Smooth muscle cell of the brain vasculature (primary cell): ENCODE data around the gene FSTL5.

ENCODE experiments used
- DNase-seq: peaks from one replicate; pipeline ENCODE4 v3.0.0-alpha.2; 2012; ENCODE audit warnings: low read depth, low spot score

FSTL5 gene

GRCh38 chr4:161583549-161583948, 580.3 kb downstream of the FSTL5 start:
- DNase-seq = no peak

GRCh38 chr4:161581262-161582230, 582.3 kb downstream of the FSTL5 start:
- DNase-seq = no peak

- DNase-seq = peak; percentile 20
These were observed 586.1 kb downstream of the FSTL5 start for GRCh38 chr4:161577579-161578301.

GRCh38 chr4:161573836-161574235, 590.0 kb downstream of the FSTL5 start:
- no peak for DNase-seq

- no peak for DNase-seq
These were observed 599.5 kb downstream of the FSTL5 start for GRCh38 chr4:161564230-161564834.

GRCh38 chr4:161555689-161556660, 607.8 kb downstream of the FSTL5 start:
- DNase-seq = peak; percentile 43

GRCh38 chr4:161554372-161554990, 609.3 kb downstream of the FSTL5 start:
- peak; percentile 49 for DNase-seq

- DNase-seq = no peak
These were observed 616.9 kb downstream of the FSTL5 start for GRCh38 chr4:161546902-161547301.

GRCh38 chr4:161540265-161540664, 623.5 kb downstream of the FSTL5 start:
- no peak for DNase-seq

GRCh38 chr4:161538941-161539340, 624.9 kb downstream of the FSTL5 start:
- no peak for DNase-seq

- DNase-seq = no peak
These were observed 633.1 kb downstream of the FSTL5 start for GRCh38 chr4:161530710-161531109.

- no peak for DNase-seq
These were observed 638.7 kb downstream of the FSTL5 start for GRCh38 chr4:161525121-161525520.

- DNase-seq = peak; percentile 10
These were observed 641.8 kb downstream of the FSTL5 start for GRCh38 chr4:161522031-161522430.

- no peak for DNase-seq
These were observed 644.2 kb downstream of the FSTL5 start for GRCh38 chr4:161519611-161520010.

GRCh38 chr4:161517941-161518340, 645.9 kb downstream of the FSTL5 start:
- DNase-seq = no peak

GRCh38 chr4:161505141-161505540, 658.7 kb downstream of the FSTL5 start:
- DNase-seq = no peak

GRCh38 chr4:161498155-161498554, 665.6 kb downstream of the FSTL5 start:
- no peak for DNase-seq

GRCh38 chr4:161486461-161486860, 677.3 kb downstream of the FSTL5 start:
- no peak for DNase-seq

- no peak for DNase-seq
These were observed 697.5 kb downstream of the FSTL5 start for GRCh38 chr4:161466316-161466715.

GRCh38 chr4:161463436-161463835, 700.4 kb downstream of the FSTL5 start:
- DNase-seq = no peak

GRCh38 chr4:161457906-161458305, 705.9 kb downstream of the FSTL5 start:
- DNase-seq = no peak
